Measurements from ENCODE around the gene LRFN3.

DNA sequence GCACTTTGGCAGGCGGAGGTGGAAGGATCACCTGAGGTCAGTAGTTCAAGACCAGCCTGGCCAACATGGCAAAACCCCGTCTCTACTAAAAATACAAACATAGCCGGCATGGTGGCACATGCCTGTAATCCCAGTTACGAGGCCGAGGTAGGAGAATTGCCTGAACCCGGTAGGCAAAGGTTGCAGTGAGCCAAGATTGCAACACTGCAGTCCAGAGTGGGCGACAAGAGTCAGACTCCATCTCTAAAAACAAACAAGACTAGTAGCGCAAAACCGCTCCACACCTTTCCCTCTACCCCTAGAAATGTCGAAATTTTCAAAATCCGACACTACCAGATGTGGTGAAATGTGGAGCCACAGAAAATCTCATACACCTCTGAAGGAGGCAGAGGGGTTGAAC, 16.9 kb upstream of the LRFN3 start:
- no peak for TF ChIP-seq CTCF (IDR thresholded peaks at IDR 0.05; ENCODE audit: insufficient read depth, low read length)
- no peak for TF ChIP-seq GABPA (IDR thresholded peaks at IDR 0.05; ENCODE audit: low read depth)
- TF ChIP-seq POLR2AphosphoS5 (IDR thresholded peaks at IDR 0.05; ENCODE audit: low read depth), result no peak
- TF ChIP-seq REST (IDR thresholded peaks at IDR 0.05; ENCODE audit: insufficient replicate concordance, low read depth), result no peak
- TF ChIP-seq SPI1 (IDR thresholded peaks at IDR 0.05; ENCODE audit: borderline replicate concordance, low read depth), result no peak
